Mesothelial cell of epicardium (in vitro differentiated cells): ENCODE results near the gene CAMTA2. TPM values are rescaled to one million over a fixed set of nuclear protein-coding genes. Genes with fewer than 3 reads are reported as not detected.
A peak's percentile ranks its signal among the peaks of the same experiment; 100 is the strongest.

Experiments used
- DNase-seq, 2 experiments: peaks; one replicate each; pipeline ENCODE4 v3.0.0; 2021; ENCODE audit warnings: low spot score in 2 of 2; ENCODE audit not compliant: unreplicated experiment in 2 of 2
- H3K27ac Mint-ChIP-seq: 2 replicates; pipeline ENCODE4 v1.8.0; 2021; ENCODE audit warnings: mixed read lengths
- H3K27me3 Mint-ChIP-seq: 2 replicates; pipeline ENCODE4 v1.8.0; 2021; ENCODE audit warnings: low read depth, mixed read lengths
- H3K36me3 Mint-ChIP-seq: 2 replicates; pipeline ENCODE4 v1.8.0; 2021; ENCODE audit warnings: mixed read lengths
- H3K4me1 Mint-ChIP-seq: 2 replicates; pipeline ENCODE4 v1.8.0; 2021; ENCODE audit warnings: mixed read lengths
- H3K4me3 Mint-ChIP-seq: 2 replicates; pipeline ENCODE4 v1.8.0; 2021; ENCODE audit warnings: mild to moderate bottlenecking, moderate library complexity, mixed read lengths
- H3K9me3 Mint-ChIP-seq: 2 replicates; pipeline ENCODE4 v1.8.0; 2021; ENCODE audit warnings: mixed read lengths
- CTCF ChIP-seq: fragments of 200-600 bp; sonication (generic); IDR thresholded peaks from one replicate; pipeline ENCODE4 v1.5.0; 2021; ENCODE audit warnings: antibody characterized with exemption; ENCODE audit not compliant: unreplicated experiment
- total RNA-seq: library from RNA; stranded (reverse); gene quantifications from 3 replicates; pipeline ENCODE4 v1.2.1, GENCODE V29; 2021

The CAMTA2 gene
- 27.0 to 31.6 TPM (median 31.2 TPM) in 3 replicates for total RNA-seq

- DNase-seq, result peak; percentile 57 to 76
- TF ChIP-seq CTCF, result peak; percentile 69
- Mint-ChIP-seq H3K9me3 (no peaks in the 10 kb centered on the region), H3K4me3 (peak within 1 kb of the TSS; percentile 81), H3K27ac (peak within 1 kb of the TSS; percentile 89), H3K27me3 (no peaks in the 10 kb centered on the region), H3K36me3 (peaks cover 4% of the 10 kb centered on the region), H3K4me1 (peaks cover 27% of the 10 kb centered on the region)
Measured at GRCh38 chr17:4986951-4987766, at the start of gene CAMTA2. Gene CAMTA2 (minus strand): TSS chr17:4987675. CDS start chr17:4986222, 1,453 bp downstream.

- peaks cover 4% of the 10 kb centered on the region for H3K9me3 Mint-ChIP-seq
- H3K4me3 Mint-ChIP-seq, result peak within 1 kb of the TSS; percentile 20
- no peaks in the 10 kb centered on the region for H3K36me3 Mint-ChIP-seq
- no peak for DNase-seq
- TF ChIP-seq CTCF, result no peak
- peaks cover 3% of the 10 kb centered on the region for H3K4me1 Mint-ChIP-seq
- H3K27ac Mint-ChIP-seq, result no peak within 1 kb of the TSS
- peaks cover 31% of the 10 kb centered on the region for H3K27me3 Mint-ChIP-seq
Measured at GRCh38 chr17:5035315-5035714, 47.8 kb upstream of the CAMTA2 start, which contains the start of gene SLC52A1. Gene SLC52A1 (minus strand): TSS chr17:5035426. CDS start chr17:5034606, 820 bp downstream.

GRCh38 chr17:5034651-5035050 lies 47.2 kb upstream of the CAMTA2 start:
- peaks cover 1% of the 10 kb centered on the region for H3K9me3 Mint-ChIP-seq
- H3K27me3 Mint-ChIP-seq, result peaks cover 35% of the 10 kb centered on the region
- no peaks in the 10 kb centered on the region for H3K36me3 Mint-ChIP-seq
- TF ChIP-seq CTCF, result no peak
- H3K4me3 Mint-ChIP-seq, result peak overlapping the region; percentile 20
- peaks cover 3% of the 10 kb centered on the region for H3K4me1 Mint-ChIP-seq
- DNase-seq, result no peak
- H3K27ac Mint-ChIP-seq, result no peak overlapping the region

GRCh38 chr17:5034063-5034462 lies 46.6 kb upstream of the CAMTA2 start:
- H3K27me3 Mint-ChIP-seq, result peaks cover 38% of the 10 kb centered on the region
- DNase-seq, result no peak

GRCh38 chr17:5033352-5034015 lies 46.0 kb upstream of the CAMTA2 start:
- peak; percentile 18 for TF ChIP-seq CTCF

More at GRCh38 chr17:5034063-5034462, 46.6 kb upstream of the CAMTA2 start:
- Mint-ChIP-seq H3K4me1 (peaks cover 3% of the 10 kb centered on the region), H3K4me3 (no peak overlapping the region), H3K9me3 (no peaks in the 10 kb centered on the region), H3K27ac (no peak overlapping the region), H3K36me3 (no peaks in the 10 kb centered on the region)
- peak; percentile 3 for TF ChIP-seq CTCF

More at GRCh38 chr17:5033352-5034015, 46.0 kb upstream of the CAMTA2 start:
- H3K27ac Mint-ChIP-seq, result no peak overlapping the region
- no peak overlapping the region for H3K4me3 Mint-ChIP-seq
- no peak for DNase-seq
- no peaks in the 10 kb centered on the region for H3K36me3 Mint-ChIP-seq
- H3K27me3 Mint-ChIP-seq, result peaks cover 38% of the 10 kb centered on the region
- peaks cover 3% of the 10 kb centered on the region for H3K4me1 Mint-ChIP-seq
- H3K9me3 Mint-ChIP-seq, result no peaks in the 10 kb centered on the region
